Liver (tissue), 3 donors: ENCODE results near the gene CRYBG1.

Experiments
- EGR1 ChIP-seq, 2 donors: IDR thresholded peaks; 2 replicates each; pipeline ENCODE4 v1.6.1; 2016 to 2018; ENCODE audit warnings: antibody characterized with exemption in 2 of 2, low read depth in 2 of 2
- FOXA1 ChIP-seq: IDR thresholded peaks from 2 replicates; pipeline ENCODE4 v1.6.1; 2016; ENCODE audit warnings: antibody characterized with exemption
- FOXA2 ChIP-seq: IDR thresholded peaks from 2 replicates; pipeline ENCODE4 v1.6.1; 2016; ENCODE audit warnings: antibody characterized with exemption
- GABPA ChIP-seq, 2 donors: IDR thresholded peaks in 1 of 2; conservative IDR thresholded peaks in 1 of 2; 2 replicates each; pipeline ENCODE4 v1.6.1; 2016; ENCODE audit warnings: antibody characterized with exemption in 2 of 2, mild to moderate bottlenecking in 1 of 2, moderate library complexity in 1 of 2
- HNF4A ChIP-seq, 2 donors: conservative IDR thresholded peaks; 2 replicates each; pipeline ENCODE4 v1.6.1; 2016; ENCODE audit warnings: antibody characterized with exemption in 2 of 2, mild to moderate bottlenecking in 2 of 2
- JUND ChIP-seq, 2 donors: IDR thresholded peaks; 2 replicates each; pipeline ENCODE4 v1.6.1; 2016; ENCODE audit warnings: antibody characterized with exemption in 2 of 2
- NR2F2 ChIP-seq: IDR thresholded peaks from 2 replicates; pipeline ENCODE4 v1.6.1; 2016; ENCODE audit warnings: antibody characterized with exemption
- RAD21 ChIP-seq, 2 donors: IDR thresholded peaks; 2 replicates each; pipeline ENCODE4 v1.6.1; 2016; ENCODE audit warnings: antibody characterized with exemption in 2 of 2, mild to moderate bottlenecking in 2 of 2
- RXRA ChIP-seq, 2 donors: IDR thresholded peaks; 2 replicates each; pipeline ENCODE4 v1.6.1; 2017 to 2018; ENCODE audit warnings: antibody characterized with exemption in 2 of 2, mild to moderate bottlenecking in 1 of 2
- SP1 ChIP-seq: IDR thresholded peaks from 2 replicates; pipeline ENCODE4 v1.6.1; 2018; ENCODE audit warnings: antibody characterized with exemption, mild to moderate bottlenecking
- TAF1 ChIP-seq: conservative IDR thresholded peaks from 2 replicates; pipeline ENCODE4 v1.6.1; 2016; ENCODE audit warnings: antibody characterized with exemption, mild to moderate bottlenecking
- YY1 ChIP-seq: IDR thresholded peaks from 2 replicates; pipeline ENCODE4 v1.6.1; 2016; ENCODE audit warnings: antibody characterized with exemption, mild to moderate bottlenecking
- TF ChIP-seq, protein P1 (sequence below): fragments of 150-350 bp; IDR thresholded peaks from 2 replicates; pipeline ENCODE4 v1.5.1; 2017; ENCODE audit warnings: improper control_type of control experiment, low read depth, low read length; ENCODE audit not compliant: missing input control
- donor health status: healthy.
- donor health status: healthy.

DNA sequence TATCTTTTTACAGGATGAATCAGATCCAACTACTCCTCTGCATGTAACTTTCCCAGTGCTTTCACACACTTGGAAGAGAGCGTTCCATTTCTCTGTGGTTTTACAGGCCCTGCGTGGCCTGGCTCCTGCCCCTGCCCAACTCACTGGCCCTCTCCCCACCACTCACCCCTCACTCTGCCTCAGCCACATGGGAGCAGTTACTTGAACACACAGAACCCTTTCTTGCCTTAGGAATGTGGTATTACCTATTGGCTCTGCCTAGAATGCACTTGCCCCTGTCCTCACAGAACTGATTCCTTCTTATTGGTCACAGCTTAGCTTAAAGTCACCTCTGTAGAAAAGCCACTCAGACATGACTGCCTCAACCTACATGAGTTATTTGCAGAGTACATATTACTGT is 108.4 kb downstream of the CRYBG1 start:
- TF ChIP-seq GABPA (IDR thresholded peaks at IDR 0.05 in 1 of 2, conservative IDR thresholded peaks at IDR 0.05 in 1 of 2) = no peak
- TF ChIP-seq, protein P1, sequence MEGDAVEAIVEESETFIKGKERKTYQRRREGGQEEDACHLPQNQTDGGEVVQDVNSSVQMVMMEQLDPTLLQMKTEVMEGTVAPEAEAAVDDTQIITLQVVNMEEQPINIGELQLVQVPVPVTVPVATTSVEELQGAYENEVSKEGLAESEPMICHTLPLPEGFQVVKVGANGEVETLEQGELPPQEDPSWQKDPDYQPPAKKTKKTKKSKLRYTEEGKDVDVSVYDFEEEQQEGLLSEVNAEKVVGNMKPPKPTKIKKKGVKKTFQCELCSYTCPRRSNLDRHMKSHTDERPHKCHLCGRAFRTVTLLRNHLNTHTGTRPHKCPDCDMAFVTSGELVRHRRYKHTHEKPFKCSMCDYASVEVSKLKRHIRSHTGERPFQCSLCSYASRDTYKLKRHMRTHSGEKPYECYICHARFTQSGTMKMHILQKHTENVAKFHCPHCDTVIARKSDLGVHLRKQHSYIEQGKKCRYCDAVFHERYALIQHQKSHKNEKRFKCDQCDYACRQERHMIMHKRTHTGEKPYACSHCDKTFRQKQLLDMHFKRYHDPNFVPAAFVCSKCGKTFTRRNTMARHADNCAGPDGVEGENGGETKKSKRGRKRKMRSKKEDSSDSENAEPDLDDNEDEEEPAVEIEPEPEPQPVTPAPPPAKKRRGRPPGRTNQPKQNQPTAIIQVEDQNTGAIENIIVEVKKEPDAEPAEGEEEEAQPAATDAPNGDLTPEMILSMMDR = no peak
- no peak for TF ChIP-seq NR2F2
- TF ChIP-seq HNF4A (conservative IDR thresholded peaks at IDR 0.05) = no peak
- no peak for TF ChIP-seq YY1
- no peak for TF ChIP-seq FOXA1
- TF ChIP-seq SP1 = no peak
- no peak for TF ChIP-seq EGR1 (IDR thresholded peaks at IDR 0.05; ENCODE audit: low read depth in 2 of 2)
- TF ChIP-seq TAF1 = no peak
- TF ChIP-seq JUND (IDR thresholded peaks at IDR 0.05) = no peak
- no peak for TF ChIP-seq RAD21 (IDR thresholded peaks at IDR 0.05)
- no peak for TF ChIP-seq FOXA2
- TF ChIP-seq RXRA (IDR thresholded peaks at IDR 0.05) = no peak
